GM19023 (cell line): ENCODE results near the gene TMEM229A.
"Not testable (repeated sequence)": the region's sequence is repeated elsewhere in the genome, so short reads cannot be mapped to it uniquely, and the experiment has no call there.

ENCODE experiments used
- ATAC-seq: cut with Tn5 transposase; IDR thresholded peaks from one replicate; pipeline ENCODE4 v1.9.1; 2021; ENCODE audit warnings: mild to moderate bottlenecking, moderate library complexity; ENCODE audit not compliant: unreplicated experiment

The TMEM229A gene

DNA sequence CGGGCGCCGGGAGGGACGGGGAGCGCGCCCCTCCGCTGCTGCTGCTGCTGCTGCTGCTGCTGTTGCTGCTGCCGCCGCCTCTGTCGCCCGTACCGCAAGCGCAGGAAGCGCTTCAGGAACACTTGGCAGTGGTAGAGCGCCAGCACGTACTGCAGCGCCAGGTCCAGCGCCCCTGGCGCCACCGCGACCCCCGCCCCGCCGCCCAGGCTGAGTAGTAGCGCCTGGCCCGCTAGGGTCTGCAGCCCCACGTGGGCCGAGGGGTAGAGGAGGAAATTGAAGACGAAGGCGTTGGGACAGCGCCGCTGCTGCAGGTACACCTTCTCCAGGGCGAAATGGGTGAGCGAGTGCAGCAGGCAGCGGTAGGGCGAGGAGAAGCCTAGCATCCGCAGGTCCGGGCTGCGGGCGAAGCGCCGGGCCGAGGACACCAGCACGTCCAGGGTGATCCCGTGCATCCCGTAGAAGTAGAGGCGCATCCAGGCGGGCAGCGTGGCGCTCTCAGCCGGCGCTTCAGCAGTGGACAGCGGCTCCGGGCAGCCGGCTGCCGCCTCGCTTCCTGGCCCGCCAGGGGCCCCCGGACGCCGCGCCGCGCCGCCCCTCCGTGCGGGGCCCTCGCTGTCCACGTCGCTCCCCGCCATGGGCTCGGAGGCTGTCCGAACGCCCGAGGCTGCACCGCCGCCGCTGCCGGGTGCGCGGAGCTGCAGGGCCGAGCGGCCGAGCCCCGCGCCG lies at the start of gene TMEM229A:
TMEM229A (minus strand) TSS at position 699 of the 726 bp plus-strand sequence; CDS start at position 635, 64 bp downstream.
- ATAC-seq: peak; percentile 55

DNA sequence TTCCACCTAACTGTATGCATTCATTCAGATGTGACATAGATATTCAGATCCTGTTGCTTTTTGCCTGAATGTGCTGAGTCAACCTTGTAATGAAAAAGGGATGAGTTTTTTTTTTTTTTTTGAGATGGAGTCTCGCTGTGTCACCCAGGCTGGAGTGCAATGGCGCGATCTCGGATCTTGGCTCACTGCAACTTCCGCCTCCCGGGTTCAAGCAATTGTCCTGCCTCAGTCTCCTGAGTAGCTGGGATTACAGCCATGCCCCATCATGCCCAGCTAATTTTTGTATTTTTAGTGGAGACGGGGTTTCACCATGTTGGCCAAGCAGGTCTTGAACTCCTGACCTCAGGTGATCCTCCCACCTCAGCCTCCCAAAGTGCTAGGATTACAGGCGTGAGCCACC lies 49.4 kb upstream of the TMEM229A start:
- ATAC-seq: not testable (repeated sequence)

- no peak for ATAC-seq
Measured at GRCh38 chr7:124077546-124077945, 44.7 kb upstream of the TMEM229A start.

DNA sequence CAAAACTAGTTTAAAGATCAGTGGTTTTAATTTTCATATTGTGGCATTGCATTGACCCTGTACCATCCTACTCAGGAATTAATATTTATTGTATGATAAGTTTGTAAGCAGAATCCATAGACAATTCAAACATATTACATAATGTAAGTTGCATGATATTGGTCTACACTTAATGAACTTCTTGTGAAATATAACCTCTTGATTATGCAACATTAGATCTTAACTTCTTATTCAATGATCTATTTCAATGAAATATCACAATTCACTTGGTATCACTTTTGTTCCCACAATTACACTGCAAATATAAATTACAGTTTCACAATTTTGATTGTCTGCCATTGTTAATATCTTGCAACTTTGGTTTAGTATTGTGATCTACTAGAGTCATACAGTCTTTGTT lies 44.0 kb upstream of the TMEM229A start:
- ATAC-seq: no peak

GRCh38 chr7:124074007-124074406 lies 41.1 kb upstream of the TMEM229A start:
- ATAC-seq: no peak

GRCh38 chr7:124073310-124073645 lies 40.4 kb upstream of the TMEM229A start:
- no peak for ATAC-seq

- no peak for ATAC-seq
Measured at GRCh38 chr7:124072603-124073309, 39.9 kb upstream of the TMEM229A start.

- ATAC-seq: no peak
Measured at GRCh38 chr7:124071843-124072242, 39.0 kb upstream of the TMEM229A start.

DNA sequence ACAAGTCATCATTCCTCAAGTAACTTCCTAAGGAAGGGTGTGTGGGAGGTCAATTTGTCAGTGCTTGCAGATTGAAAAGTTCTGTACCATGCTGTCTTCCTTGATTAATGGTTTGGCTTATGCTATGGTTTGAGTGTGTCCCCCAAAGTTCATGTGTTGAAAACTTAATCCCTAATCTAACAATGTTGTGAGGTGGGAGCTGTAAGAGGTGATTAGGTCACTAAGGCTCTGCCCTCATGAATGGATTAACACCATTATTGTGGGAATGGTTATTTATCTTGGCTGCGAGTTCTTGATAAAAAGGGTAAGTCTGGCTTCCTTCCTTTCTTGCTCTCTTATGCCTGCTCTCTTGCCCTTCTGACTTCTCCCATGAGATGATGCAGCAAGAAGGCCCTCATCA lies 29.3 kb upstream of the TMEM229A start:
- ATAC-seq: no peak

DNA sequence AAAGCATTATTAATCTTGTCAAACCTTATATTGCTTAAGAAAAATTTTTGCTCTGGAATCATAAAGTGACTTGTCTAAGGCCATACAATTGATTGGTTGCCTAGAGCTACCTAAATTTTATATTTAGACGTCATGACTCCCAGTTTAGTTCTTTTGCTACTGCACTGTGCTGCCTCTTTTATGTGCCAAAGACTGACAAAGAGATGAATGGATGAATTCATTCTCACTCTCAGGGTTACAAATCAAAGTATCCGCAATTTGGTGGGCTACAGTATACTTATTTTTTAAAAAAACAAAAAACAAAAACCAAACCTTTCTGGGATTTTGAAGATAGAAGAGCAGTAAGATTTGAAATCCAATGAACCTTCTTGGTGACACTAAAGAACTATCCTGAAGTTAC lies 27.7 kb upstream of the TMEM229A start:
- ATAC-seq: no peak

- peak; percentile 99 for ATAC-seq
Measured at GRCh38 chr7:124059375-124059774, 26.5 kb upstream of the TMEM229A start.

- ATAC-seq: no peak
Measured at GRCh38 chr7:124058515-124058914, 25.6 kb upstream of the TMEM229A start.

GRCh38 chr7:124057872-124058271 lies 25.0 kb upstream of the TMEM229A start:
- no peak for ATAC-seq

DNA sequence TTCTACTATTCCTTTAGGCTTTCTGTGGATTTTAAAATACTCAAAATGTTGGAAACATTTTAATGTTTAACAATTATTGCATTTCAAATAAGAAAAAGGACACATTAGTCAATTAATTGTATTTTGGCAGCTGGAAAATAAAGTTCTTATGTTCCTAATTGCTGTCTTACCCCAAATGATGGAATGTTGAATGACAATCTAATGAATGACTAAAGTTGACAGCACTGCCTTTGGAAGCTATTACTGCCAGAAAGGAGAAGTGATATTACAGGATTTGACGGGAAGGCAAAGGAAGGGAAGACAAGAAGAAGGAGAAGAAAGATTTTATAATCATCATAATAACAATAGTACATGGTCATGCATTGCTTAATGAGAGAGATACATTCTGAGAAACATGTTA lies 23.4 kb upstream of the TMEM229A start:
- ATAC-seq: no peak

DNA sequence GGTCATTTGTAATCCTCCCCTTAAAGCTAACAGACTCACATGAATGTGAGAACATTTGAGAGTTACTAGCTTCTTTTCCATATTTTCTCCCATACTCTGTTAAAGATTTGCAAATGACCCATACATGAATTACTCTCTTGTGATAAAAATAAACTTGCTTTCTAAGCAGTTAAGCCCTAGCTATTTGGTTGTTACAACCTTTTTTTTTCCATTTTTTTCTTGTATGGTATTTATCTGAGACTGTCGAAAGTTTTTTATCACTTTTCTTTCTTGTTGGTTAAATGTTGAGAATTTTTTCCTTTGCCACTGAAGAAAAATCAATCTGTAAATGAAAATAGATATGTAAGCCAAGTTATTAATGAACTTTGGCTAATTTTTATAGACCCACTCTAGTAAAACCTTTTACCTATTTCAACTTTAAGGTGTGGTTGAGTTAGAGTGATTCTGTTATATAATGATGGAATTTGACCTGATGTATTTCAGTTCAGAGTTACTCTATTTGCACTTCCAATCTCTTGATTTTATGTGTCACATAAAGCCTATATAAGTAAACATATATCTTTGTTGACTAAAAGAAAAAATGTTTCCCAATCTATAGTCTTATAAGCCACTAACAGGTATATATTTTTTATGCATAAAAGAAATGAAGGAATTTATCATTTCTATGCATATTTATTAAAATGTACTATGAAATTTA lies 19.0 kb upstream of the TMEM229A start:
- no peak for ATAC-seq

- ATAC-seq: no peak
Measured at GRCh38 chr7:124042826-124043225, 10.0 kb upstream of the TMEM229A start.

DNA sequence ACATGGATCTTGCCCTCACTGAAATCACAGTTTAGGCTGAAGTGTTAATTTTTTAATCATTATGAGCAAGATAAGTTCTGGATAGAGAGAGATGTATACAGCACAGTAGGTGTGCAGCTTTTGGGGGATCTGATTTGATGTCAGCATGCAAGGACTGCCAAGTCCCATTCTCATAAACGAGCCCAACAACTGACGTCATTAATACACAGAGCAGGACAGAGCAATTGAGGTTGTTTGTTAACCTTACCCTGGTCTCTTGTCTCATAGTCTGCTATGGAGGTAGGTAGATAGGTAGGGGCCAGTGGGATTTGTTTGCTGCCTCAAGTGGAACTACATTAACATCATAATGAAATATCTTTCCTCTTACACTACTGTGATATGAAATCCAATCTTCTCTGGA lies 8.6 kb upstream of the TMEM229A start:
- ATAC-seq: no peak

DNA sequence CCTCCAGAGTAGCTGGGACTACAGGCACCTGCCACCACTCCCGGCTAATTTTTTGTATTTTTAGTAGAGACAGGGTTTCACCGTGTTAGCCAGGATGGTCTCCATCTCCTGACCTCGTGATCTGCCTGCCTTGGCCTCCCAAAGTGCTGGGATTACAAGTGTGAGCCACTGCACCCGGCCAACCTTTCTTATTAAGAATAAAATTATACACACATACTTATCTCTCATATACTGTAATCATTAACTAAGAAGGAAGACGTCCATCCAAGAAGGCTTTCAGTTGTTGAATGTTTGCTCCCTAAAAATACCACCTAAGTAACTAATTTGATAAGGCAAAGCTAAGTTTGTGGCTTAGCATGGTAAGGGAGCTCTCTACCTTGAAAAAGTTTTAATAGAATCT lies 5.0 kb upstream of the TMEM229A start:
- ATAC-seq: not testable (repeated sequence)

DNA sequence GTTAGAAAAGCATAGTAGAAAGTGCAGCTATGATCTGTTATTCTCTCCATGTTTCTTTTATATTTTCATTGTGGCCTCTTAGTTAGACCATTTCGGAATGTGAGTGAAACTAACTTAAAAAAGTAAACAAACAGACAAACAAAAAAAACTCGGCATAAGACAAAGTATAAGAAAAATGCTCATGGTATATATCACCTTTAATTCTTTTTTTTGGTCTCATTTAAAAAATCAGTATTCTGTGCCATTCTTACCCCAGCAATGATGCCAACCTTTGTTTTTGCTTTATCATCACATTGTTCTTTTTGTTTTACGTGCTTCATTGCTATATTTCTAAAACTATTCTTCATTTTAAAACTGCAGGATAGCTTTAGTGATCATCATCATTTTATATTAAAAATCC lies 2.8 kb upstream of the TMEM229A start:
- no peak for ATAC-seq

GRCh38 chr7:124034754-124035100 lies 1.9 kb upstream of the TMEM229A start:
- ATAC-seq: no peak

GRCh38 chr7:124033807-124034753 lies 1.2 kb upstream of the TMEM229A start:
- ATAC-seq: no peak
